ENCODE data around the gene BAIAP2L2. TPM values are rescaled to one million over a fixed set of nuclear protein-coding genes. Genes with fewer than 3 reads are reported as not detected.

BAIAP2L2 gene
- total RNA-seq, 2 donors from 2014 or later, result 0.14 to 5.5 TPM

- Histone ChIP-seq H3K27me3 (replicated peaks; ENCODE audit: insufficient read depth) (no peaks in the 10 kb centered on the region), H3K36me3 (no peaks in the 10 kb centered on the region), H3K9me3 (no peaks in the 10 kb centered on the region), H3K4me3 (no peak overlapping the region), H3K4me1 (replicated peaks) (no peaks in the 10 kb centered on the region), H3K27ac (no peak overlapping the region)
- TF ChIP-seq CTCF (IDR thresholded peaks at IDR 0.05) (no peak), POLR2AphosphoS5 (IDR thresholded peaks at IDR 0.05) (no peak), POLR2A (IDR thresholded peaks at IDR 0.05) (no peak)
- intact Hi-C loops (cut with DNase I), result loop anchor here (5.0 kb wide), 3 partner anchors 57 to 522 kb away; partner anchors contain the start of gene DMC1
- DNase-seq (ENCODE audit: low spot score), result no peak
- WGBS, result 91% methylated on average over 6 of the region's 7 CpGs
Measured at GRCh38 chr22:38050720-38051119, 59.8 kb downstream of the BAIAP2L2 start.

- H3K9me3 ChIP-seq, result no peaks in the 10 kb centered on the region
- H3K36me3 ChIP-seq, result no peaks in the 10 kb centered on the region
- no peaks in the 10 kb centered on the region for H3K27me3 ChIP-seq (replicated peaks; ENCODE audit: insufficient read depth)
- H3K4me1 ChIP-seq (replicated peaks), result no peaks in the 10 kb centered on the region
- DNase-seq (ENCODE audit: low spot score), result no peak
- H3K4me3 ChIP-seq, result no peak overlapping the region
- WGBS, result 89% methylated on average over 19 of the region's 20 CpGs
- H3K27ac ChIP-seq, result no peak overlapping the region
- TF ChIP-seq CTCF (IDR thresholded peaks at IDR 0.05) (no peak), POLR2AphosphoS5 (IDR thresholded peaks at IDR 0.05) (no peak), POLR2A (IDR thresholded peaks at IDR 0.05) (no peak)
- intact Hi-C loops (cut with DNase I), result loop anchor here (5.0 kb wide), 3 partner anchors 57 to 522 kb away; partner anchors contain the start of gene DMC1
Measured at GRCh38 chr22:38049812-38050619, 60.5 kb downstream of the BAIAP2L2 start.

DNA sequence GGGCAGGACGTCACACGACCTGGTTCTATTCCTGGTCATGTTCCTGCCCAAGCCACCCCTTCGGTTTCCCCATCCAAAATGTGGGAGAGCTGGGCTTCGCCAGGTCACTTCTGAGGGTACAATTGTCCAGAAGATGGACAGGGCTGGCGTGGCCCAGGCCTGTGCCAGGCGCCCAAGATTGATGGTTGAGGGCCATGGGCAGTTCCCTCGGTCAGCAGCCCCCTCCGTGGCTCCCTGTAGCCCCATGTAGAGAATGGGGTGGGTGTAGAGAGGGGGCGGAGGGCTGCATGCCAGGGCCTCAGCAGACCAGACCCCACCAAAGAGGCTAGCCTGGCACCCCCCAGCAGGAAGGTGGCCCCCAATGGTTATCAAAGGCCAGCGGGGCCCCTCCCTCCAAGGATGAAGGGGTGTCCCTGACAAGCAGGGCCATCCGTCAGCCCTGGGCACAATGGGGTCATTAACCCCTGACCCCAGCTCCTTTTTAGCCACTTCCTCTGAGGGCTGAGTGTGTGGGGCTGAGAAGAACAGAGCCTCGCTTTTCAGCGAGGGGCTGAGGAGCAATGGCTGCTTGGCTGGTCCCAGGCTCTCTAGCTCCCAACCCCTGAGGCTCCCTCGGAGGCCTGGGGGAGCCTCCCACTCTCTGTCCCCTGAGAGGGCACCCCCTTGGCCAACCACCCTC, 64.3 kb downstream of the BAIAP2L2 start:
- intact Hi-C loops (cut with DNase I), result no loop called here
- 78% methylated on average over 13 of the region's 14 CpGs for WGBS
- no peaks in the 10 kb centered on the region for H3K9me3 ChIP-seq

DNA sequence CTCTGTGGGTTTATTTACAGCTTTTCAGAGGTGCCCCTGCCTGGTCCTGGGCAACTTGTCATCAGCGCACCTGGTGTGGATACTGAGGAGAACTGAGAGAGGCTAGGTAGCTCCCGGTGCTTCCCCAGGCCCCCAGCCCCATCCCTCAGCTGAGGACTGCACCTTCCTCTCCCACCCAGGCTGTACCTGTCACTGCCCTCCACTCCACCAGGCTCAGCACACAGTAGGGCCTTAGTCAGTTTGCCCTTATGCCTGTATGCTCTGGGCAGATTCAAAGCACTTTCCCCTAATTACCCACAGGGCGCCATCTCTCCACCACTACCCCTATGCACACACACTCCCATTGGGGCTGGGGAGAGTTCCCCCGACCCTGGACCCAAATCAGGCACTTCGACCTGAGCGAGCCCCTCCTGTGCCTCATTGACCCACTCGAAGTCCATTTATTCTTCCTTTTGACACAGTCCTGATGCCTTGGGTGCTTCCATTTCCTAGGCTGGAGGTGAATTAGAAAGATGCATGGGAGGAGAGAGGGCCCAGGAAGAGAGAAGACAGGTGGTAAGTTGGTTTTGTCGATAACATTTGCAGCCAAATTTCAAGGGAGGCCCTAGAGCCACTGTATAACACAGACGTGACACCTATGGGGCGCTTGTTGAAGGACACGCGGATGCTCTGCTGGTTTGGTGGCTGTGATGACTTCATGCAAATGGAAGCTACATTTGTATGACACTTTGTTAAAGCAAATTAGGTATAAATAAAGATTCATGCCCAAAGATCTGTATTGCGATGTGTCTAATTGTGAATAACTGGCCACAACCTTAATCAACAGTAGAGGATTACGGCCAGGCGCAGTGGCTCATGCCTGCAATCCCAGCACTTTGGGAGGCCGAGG, 67.1 kb downstream of the BAIAP2L2 start:
- H3K9me3 ChIP-seq, result no peaks in the 10 kb centered on the region
- H3K27me3 ChIP-seq (replicated peaks; ENCODE audit: insufficient read depth), result no peaks in the 10 kb centered on the region
- TF ChIP-seq POLR2A (IDR thresholded peaks at IDR 0.05) (no peak), CTCF (IDR thresholded peaks at IDR 0.05) (no peak), POLR2AphosphoS5 (IDR thresholded peaks at IDR 0.05) (no peak)
- intact Hi-C loops (cut with DNase I), result no loop called here
- no peak overlapping the region for H3K27ac ChIP-seq
- no peak for DNase-seq (ENCODE audit: low spot score)
- WGBS, result 89% methylated on average over 16 of the region's 16 CpGs
- H3K4me1 ChIP-seq (replicated peaks), result no peaks in the 10 kb centered on the region
- H3K36me3 ChIP-seq, result no peaks in the 10 kb centered on the region
- no peak overlapping the region for H3K4me3 ChIP-seq

More for the DNA sequence above, 64.3 kb downstream of the BAIAP2L2 start:
- TF ChIP-seq POLR2A (IDR thresholded peaks at IDR 0.05) (no peak), POLR2AphosphoS5 (IDR thresholded peaks at IDR 0.05) (no peak), CTCF (IDR thresholded peaks at IDR 0.05) (no peak)
- DNase-seq (ENCODE audit: low spot score), result no peak
- no peak overlapping the region for H3K4me3 ChIP-seq
- H3K4me1 ChIP-seq (replicated peaks), result no peaks in the 10 kb centered on the region
- no peaks in the 10 kb centered on the region for H3K36me3 ChIP-seq
- H3K27ac ChIP-seq, result no peak overlapping the region
- no peaks in the 10 kb centered on the region for H3K27me3 ChIP-seq (replicated peaks; ENCODE audit: insufficient read depth)

All from prostate gland (tissue), 2 donors.